Activated CD8-positive, alpha-beta memory T cell treated with anti-CD3 and anti-CD28 coated beads, Interleukin-2, amount 50 U/mL, for 24 hours (primary cell): Measurements from ENCODE around the gene IKZF2.

Experiments
- DNase-seq: peaks from one replicate; pipeline ENCODE4 v3.0.0-alpha.2; 2020; ENCODE audit errors: extremely low read depth

IKZF2 gene

GRCh38 chr2:213002383-213002782 is 149.0 kb downstream of the IKZF2 start:
- DNase-seq: no peak

- DNase-seq: no peak
Observed at GRCh38 chr2:213001297-213001910, 150.0 kb downstream of the IKZF2 start.

GRCh38 chr2:212998626-212999359 is 152.6 kb downstream of the IKZF2 start:
- DNase-seq: no peak

GRCh38 chr2:212997526-212998020 is 153.8 kb downstream of the IKZF2 start:
- DNase-seq: no peak

- no peak for DNase-seq
Observed at GRCh38 chr2:212995920-212996319, 155.5 kb downstream of the IKZF2 start.

- DNase-seq: no peak
Observed at GRCh38 chr2:212994976-212995375, 156.4 kb downstream of the IKZF2 start.

GRCh38 chr2:212991120-212991519 is 160.3 kb downstream of the IKZF2 start:
- no peak for DNase-seq

GRCh38 chr2:212990697-212991096 is 160.7 kb downstream of the IKZF2 start:
- DNase-seq: no peak

GRCh38 chr2:212987492-212987891 is 163.9 kb downstream of the IKZF2 start:
- no peak for DNase-seq

GRCh38 chr2:212984129-212984528 is 167.3 kb downstream of the IKZF2 start:
- DNase-seq: no peak

- DNase-seq: no peak
Observed at GRCh38 chr2:212979799-212980198, 171.6 kb downstream of the IKZF2 start.

GRCh38 chr2:212979046-212979612 is 172.3 kb downstream of the IKZF2 start:
- no peak for DNase-seq

- DNase-seq: no peak
Observed at GRCh38 chr2:212977152-212977551, 174.3 kb downstream of the IKZF2 start.

- no peak for DNase-seq
Observed at GRCh38 chr2:212975333-212975732, 176.1 kb downstream of the IKZF2 start.

- no peak for DNase-seq
Observed at GRCh38 chr2:212974692-212975091, 176.7 kb downstream of the IKZF2 start.

- no peak for DNase-seq
Observed at GRCh38 chr2:212973347-212973746, 178.1 kb downstream of the IKZF2 start.

- no peak for DNase-seq
Observed at GRCh38 chr2:212970132-212970531, 181.3 kb downstream of the IKZF2 start.

- DNase-seq: no peak
Observed at GRCh38 chr2:212968284-212969081, 182.9 kb downstream of the IKZF2 start.

GRCh38 chr2:212966884-212967283 is 184.5 kb downstream of the IKZF2 start:
- DNase-seq: no peak

- no peak for DNase-seq
Observed at GRCh38 chr2:212962691-212963090, 188.7 kb downstream of the IKZF2 start.

- DNase-seq: no peak
Observed at GRCh38 chr2:212961255-212961654, 190.2 kb downstream of the IKZF2 start.

GRCh38 chr2:212960336-212960735 is 191.1 kb downstream of the IKZF2 start:
- no peak for DNase-seq
